ENCODE measurements around the gene DAGLA.

DAGLA gene

GRCh38 chr11:61779666-61780525 is 99.7 kb downstream of the DAGLA start:
- no peak for DNase-seq (ENCODE audit: low read depth)

GRCh38 chr11:61780581-61781162 is 100.5 kb downstream of the DAGLA start:
- no peak for DNase-seq (ENCODE audit: low read depth)

GRCh38 chr11:61781585-61781984 is 101.4 kb downstream of the DAGLA start:
- DNase-seq (ENCODE audit: low read depth), result no peak

- DNase-seq (ENCODE audit: low read depth), result no peak
These were observed 102.1 kb downstream of the DAGLA start for GRCh38 chr11:61782299-61782698.

- no peak for DNase-seq (ENCODE audit: low read depth)
These were observed 102.7 kb downstream of the DAGLA start for GRCh38 chr11:61782841-61783240.

GRCh38 chr11:61783717-61784505 is 103.7 kb downstream of the DAGLA start:
- no peak for DNase-seq (ENCODE audit: low read depth)

GRCh38 chr11:61784506-61784805 is 104.3 kb downstream of the DAGLA start:
- no peak for DNase-seq (ENCODE audit: low read depth)

GRCh38 chr11:61785837-61786402 is 105.7 kb downstream of the DAGLA start:
- no peak for DNase-seq (ENCODE audit: low read depth)

- DNase-seq (ENCODE audit: low read depth), result no peak
These were observed 107.8 kb downstream of the DAGLA start for GRCh38 chr11:61787928-61788491.

- no peak for DNase-seq (ENCODE audit: low read depth)
These were observed 111.6 kb downstream of the DAGLA start for GRCh38 chr11:61791737-61792309.

- peak; percentile 78 for DNase-seq (ENCODE audit: low read depth)
These were observed 112.3 kb downstream of the DAGLA start, which contains the start of the genes FEN1 and TMEM258 for GRCh38 chr11:61792310-61793082. Gene FEN1 (plus strand): TSS chr11:61792911. CDS start chr11:61795362, 2,451 bp downstream. Gene TMEM258 (minus strand): TSS chr11:61792599. CDS start chr11:61792558, 41 bp downstream.

- DNase-seq (ENCODE audit: low read depth), result no peak
These were observed 113.1 kb downstream of the DAGLA start for GRCh38 chr11:61793083-61793828.

GRCh38 chr11:61793829-61794204 is 113.6 kb downstream of the DAGLA start:
- no peak for DNase-seq (ENCODE audit: low read depth)

GRCh38 chr11:61794579-61794978 is 114.4 kb downstream of the DAGLA start:
- no peak for DNase-seq (ENCODE audit: low read depth)

- no peak for DNase-seq (ENCODE audit: low read depth)
These were observed 115.3 kb downstream of the DAGLA start for GRCh38 chr11:61795459-61795858.

GRCh38 chr11:61795876-61796526 is 115.8 kb downstream of the DAGLA start:
- no peak for DNase-seq (ENCODE audit: low read depth)

All from stimulated activated CD4-positive, alpha-beta T cell treated with anti-CD3 and anti-CD28 coated beads, Interleukin-2, amount 100 ng/mL, for 4 hours (primary cell).